Measurements from ENCODE around the gene YES1. TPM values are rescaled to one million over a fixed set of nuclear protein-coding genes. Genes with fewer than 3 reads are reported as not detected.

The YES1 gene
- polyA plus RNA-seq, 1 donor (not counting 4 experiments of a cell fraction or from before 2014, with no cell fraction given), result 22.9 TPM

DNA sequence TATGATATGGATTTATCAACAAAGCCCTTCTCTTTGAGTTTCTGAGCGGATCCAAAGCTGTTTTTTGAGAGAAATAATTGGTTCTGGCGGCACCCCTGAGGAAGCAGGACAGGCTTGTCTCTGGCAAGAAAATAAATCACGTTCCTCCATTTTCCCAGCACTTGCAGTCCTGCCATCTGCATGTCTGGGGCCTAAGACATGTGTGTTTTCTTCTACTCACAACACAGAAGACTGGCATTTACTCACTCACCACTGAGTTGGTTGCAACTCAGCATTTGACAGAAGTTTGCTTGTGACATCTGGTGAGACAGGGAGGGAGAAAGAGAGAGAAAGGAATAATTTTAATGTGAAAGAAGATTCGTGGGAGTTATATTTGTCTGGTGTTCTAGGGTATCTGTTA, 37.0 kb upstream of the YES1 start:
- Histone ChIP-seq H3K4me3 (ENCODE audit: control insufficient read depth in 2 of 3, extremely low read depth in 1 of 3, insufficient read depth in 2 of 3, low read depth in 1 of 3, low read length in 3 of 3) (no peak overlapping the region), H3K27me3 (ENCODE audit: control insufficient read depth, extremely low read depth, insufficient read depth, low read length) (no peaks in the 10 kb centered on the region), H3K9me3 (ENCODE audit: control insufficient read depth, low read depth, low read length) (no peaks in the 10 kb centered on the region), H3K27ac (ENCODE audit: control insufficient read depth, insufficient read depth, low read length) (no peak overlapping the region), H3K9me1 (ENCODE audit: control insufficient read depth, extremely low read depth, insufficient read depth, low read length) (no peaks in the 10 kb centered on the region), H3K4me1 (ENCODE audit: control insufficient read depth, extremely low read depth, insufficient read depth, low read length) (no peaks in the 10 kb centered on the region), H3K36me3 (ENCODE audit: control insufficient read depth in 2 of 2, extremely low read depth in 1 of 2, insufficient read depth in 2 of 2, low read length in 2 of 2) (no peaks in the 10 kb centered on the region), H3K4me2 (ENCODE audit: control insufficient read depth, extremely low read depth, insufficient read depth, low read depth, low read length) (no peak overlapping the region), H3K9ac (ENCODE audit: control insufficient read depth, extremely low read depth, insufficient read depth, low read length) (no peak overlapping the region), H4K20me1 (ENCODE audit: control insufficient read depth, extremely low read depth, insufficient read depth, low read length) (no peaks in the 10 kb centered on the region), H2AFZ (ENCODE audit: control insufficient read depth, low read length) (no peak overlapping the region), H3K79me2 (ENCODE audit: control insufficient read depth, insufficient read depth, low read length) (no peaks in the 10 kb centered on the region)
- dilution Hi-C loops (cut with MboI; ENCODE audit: extremely low pct_ligation_motif_present, low sequenced_read_pairs), result no loop called here
- DNase-seq (ENCODE audit: low read depth, low spot score), result no peak
- TF ChIP-seq EZH2 (IDR thresholded peaks at IDR 0.05; ENCODE audit: low read length) (no peak), CTCF (optimal IDR thresholded peaks at IDR 0.05 in 1 of 3, IDR thresholded peaks at IDR 0.05 in 1 of 3, conservative IDR thresholded peaks at IDR 0.05 in 1 of 3; ENCODE audit: extremely low read depth in 1 of 3, insufficient read depth in 2 of 3, low read length in 3 of 3) (no peak)
- no peak for FAIRE-seq

- H3K4me2 ChIP-seq (ENCODE audit: control insufficient read depth, extremely low read depth, insufficient read depth, low read depth, low read length), result no peak overlapping the region
- no peaks in the 10 kb centered on the region for H3K9me3 ChIP-seq (ENCODE audit: control insufficient read depth, low read depth, low read length)
- no peak overlapping the region for H3K27ac ChIP-seq (ENCODE audit: control insufficient read depth, insufficient read depth, low read length)
- no peak for DNase-seq (ENCODE audit: low read depth, low spot score)
- no peaks in the 10 kb centered on the region for H3K4me1 ChIP-seq (ENCODE audit: control insufficient read depth, extremely low read depth, insufficient read depth, low read length)
- H2AFZ ChIP-seq (ENCODE audit: control insufficient read depth, low read length), result no peak overlapping the region
- no peaks in the 10 kb centered on the region for H3K27me3 ChIP-seq (ENCODE audit: control insufficient read depth, extremely low read depth, insufficient read depth, low read length)
- TF ChIP-seq CTCF (optimal IDR thresholded peaks at IDR 0.05 in 1 of 3, IDR thresholded peaks at IDR 0.05 in 1 of 3, conservative IDR thresholded peaks at IDR 0.05 in 1 of 3; ENCODE audit: extremely low read depth in 1 of 3, insufficient read depth in 2 of 3, low read length in 3 of 3), result no peak
- no peak for TF ChIP-seq EZH2 (IDR thresholded peaks at IDR 0.05; ENCODE audit: low read length)
- no peak overlapping the region for H3K9ac ChIP-seq (ENCODE audit: control insufficient read depth, extremely low read depth, insufficient read depth, low read length)
- no peaks in the 10 kb centered on the region for H4K20me1 ChIP-seq (ENCODE audit: control insufficient read depth, extremely low read depth, insufficient read depth, low read length)
- H3K36me3 ChIP-seq (ENCODE audit: control insufficient read depth in 2 of 2, extremely low read depth in 1 of 2, insufficient read depth in 2 of 2, low read length in 2 of 2), result no peaks in the 10 kb centered on the region
- H3K4me3 ChIP-seq (ENCODE audit: control insufficient read depth in 2 of 3, extremely low read depth in 1 of 3, insufficient read depth in 2 of 3, low read depth in 1 of 3, low read length in 3 of 3), result no peak overlapping the region
- no peaks in the 10 kb centered on the region for H3K79me2 ChIP-seq (ENCODE audit: control insufficient read depth, insufficient read depth, low read length)
- dilution Hi-C loops (cut with MboI; ENCODE audit: extremely low pct_ligation_motif_present, low sequenced_read_pairs), result no loop called here
- no peak for FAIRE-seq
- no peaks in the 10 kb centered on the region for H3K9me1 ChIP-seq (ENCODE audit: control insufficient read depth, extremely low read depth, insufficient read depth, low read length)
These were observed 36.2 kb upstream of the YES1 start for GRCh38 chr18:848062-848861.

All from keratinocyte (primary cell).